GM18951 (cell line): ENCODE data around the gene KIRREL1.

Experiments
- POLR2A ChIP-seq: IDR thresholded peaks from 4 replicates; pipeline ENCODE4 v1.6.1; 2011; ENCODE audit warnings: mild to moderate bottlenecking; ENCODE audit not compliant: insufficient read length, insufficient read depth; ENCODE audit errors: extremely low read depth
- in situ Hi-C: fragments of 300-500 bp; cut with MboI; formaldehyde crosslinking; loops from one replicate; pipeline ENCODE4 v1.12.0; 2022; ENCODE audit warnings: low sequenced_read_pairs, mixed read lengths, inconsistent platforms; ENCODE audit not compliant: unreplicated experiment

The KIRREL1 gene

GRCh38 chr1:158149175-158149574 lies 155.7 kb downstream of the KIRREL1 start:
- in situ Hi-C loops = no loop called here
- no peak for TF ChIP-seq POLR2A
